Suprapubic skin (tissue), 4 donors: Measurements from ENCODE around the gene PPM1H.

ENCODE experiments used
- EP300 ChIP-seq: sonication (generic); formaldehyde crosslinking; IDR thresholded peaks from one replicate; pipeline ENCODE4 v1.6.1; 2017; ENCODE audit warnings: antibody characterized with exemption
- POLR2A ChIP-seq, 2 donors: fragments of 450-650 bp; IDR thresholded peaks; one replicate each; pipeline ENCODE4 v1.6.1; 2017; ENCODE audit warnings: antibody characterized with exemption in 2 of 2, mild to moderate bottlenecking in 2 of 2, moderate library complexity in 2 of 2
- POLR2AphosphoS5 ChIP-seq, 3 donors: sonication (generic); formaldehyde crosslinking; IDR thresholded peaks; one replicate each; pipeline ENCODE4 v1.6.1; 2017; ENCODE audit warnings: antibody characterized with exemption in 3 of 3
- TF ChIP-seq, protein P1 (sequence below), 2 donors: fragments of 200-600 bp in 1 of 2; fragments of 450-650 bp in 1 of 2; sonication (generic) in 1 of 2; IDR thresholded peaks; one replicate each; pipeline ENCODE4 v1.5.1; 2016 to 2019; ENCODE audit warnings: antibody characterized with exemption in 2 of 2, mild to moderate bottlenecking in 1 of 2, moderate library complexity in 1 of 2

GRCh38 chr12:62783881-62784280 lies 151.1 kb downstream of the PPM1H start:
- TF ChIP-seq POLR2A (IDR thresholded peaks at IDR 0.05) (no peak), POLR2AphosphoS5 (IDR thresholded peaks at IDR 0.05) (no peak), EP300 (no peak)
- TF ChIP-seq, protein P1, sequence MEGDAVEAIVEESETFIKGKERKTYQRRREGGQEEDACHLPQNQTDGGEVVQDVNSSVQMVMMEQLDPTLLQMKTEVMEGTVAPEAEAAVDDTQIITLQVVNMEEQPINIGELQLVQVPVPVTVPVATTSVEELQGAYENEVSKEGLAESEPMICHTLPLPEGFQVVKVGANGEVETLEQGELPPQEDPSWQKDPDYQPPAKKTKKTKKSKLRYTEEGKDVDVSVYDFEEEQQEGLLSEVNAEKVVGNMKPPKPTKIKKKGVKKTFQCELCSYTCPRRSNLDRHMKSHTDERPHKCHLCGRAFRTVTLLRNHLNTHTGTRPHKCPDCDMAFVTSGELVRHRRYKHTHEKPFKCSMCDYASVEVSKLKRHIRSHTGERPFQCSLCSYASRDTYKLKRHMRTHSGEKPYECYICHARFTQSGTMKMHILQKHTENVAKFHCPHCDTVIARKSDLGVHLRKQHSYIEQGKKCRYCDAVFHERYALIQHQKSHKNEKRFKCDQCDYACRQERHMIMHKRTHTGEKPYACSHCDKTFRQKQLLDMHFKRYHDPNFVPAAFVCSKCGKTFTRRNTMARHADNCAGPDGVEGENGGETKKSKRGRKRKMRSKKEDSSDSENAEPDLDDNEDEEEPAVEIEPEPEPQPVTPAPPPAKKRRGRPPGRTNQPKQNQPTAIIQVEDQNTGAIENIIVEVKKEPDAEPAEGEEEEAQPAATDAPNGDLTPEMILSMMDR (IDR thresholded peaks at IDR 0.05), result no peak
